Type B pancreatic cell (in vitro differentiated cells): ENCODE data around the gene SLC39A1. TPM values are rescaled to one million over a fixed set of nuclear protein-coding genes. Genes with fewer than 3 reads are reported as not detected.
A peak's percentile ranks its signal among the peaks of the same experiment; 100 is the strongest.

ENCODE experiments used
- DNase-seq: peaks from one replicate; pipeline ENCODE4 v3.0.0; 2021; ENCODE audit warnings: mixed read lengths; ENCODE audit not compliant: unreplicated experiment; ENCODE audit errors: extremely low spot score
- H3K27ac Mint-ChIP-seq: 2 replicates; pipeline ENCODE4 v1.8.0; 2021; ENCODE audit warnings: mild to moderate bottlenecking, mixed read lengths
- H3K27me3 Mint-ChIP-seq: 2 replicates; pipeline ENCODE4 v1.8.0; 2021; ENCODE audit warnings: mixed read lengths
- H3K36me3 Mint-ChIP-seq: 2 replicates; pipeline ENCODE4 v1.8.0; 2021; ENCODE audit warnings: mixed read lengths
- H3K4me1 Mint-ChIP-seq: one replicate; pipeline ENCODE4 v1.8.0; 2021; ENCODE audit warnings: mixed read lengths; ENCODE audit not compliant: unreplicated experiment
- H3K4me3 Mint-ChIP-seq: 2 replicates; pipeline ENCODE4 v1.8.0; 2021; ENCODE audit warnings: mild to moderate bottlenecking, mixed read lengths
- H3K9me3 Mint-ChIP-seq: 2 replicates; pipeline ENCODE4 v1.8.0; 2021; ENCODE audit warnings: mixed read lengths
- total RNA-seq: library from RNA; stranded (reverse); gene quantifications from 2 replicates; pipeline ENCODE4 v1.2.1, GENCODE V29; 2021; ENCODE audit warnings: low replicate concordance
- TF ChIP-seq, protein P1 (sequence below): fragments of 200-600 bp; sonication (generic); conservative IDR thresholded peaks from 2 replicates; pipeline ENCODE4 v1.5.0; 2021; ENCODE audit warnings: antibody characterized with exemption, mild to moderate bottlenecking

SLC39A1 gene
- total RNA-seq, 1 donor from 2014 or later = 75.7 TPM

DNA sequence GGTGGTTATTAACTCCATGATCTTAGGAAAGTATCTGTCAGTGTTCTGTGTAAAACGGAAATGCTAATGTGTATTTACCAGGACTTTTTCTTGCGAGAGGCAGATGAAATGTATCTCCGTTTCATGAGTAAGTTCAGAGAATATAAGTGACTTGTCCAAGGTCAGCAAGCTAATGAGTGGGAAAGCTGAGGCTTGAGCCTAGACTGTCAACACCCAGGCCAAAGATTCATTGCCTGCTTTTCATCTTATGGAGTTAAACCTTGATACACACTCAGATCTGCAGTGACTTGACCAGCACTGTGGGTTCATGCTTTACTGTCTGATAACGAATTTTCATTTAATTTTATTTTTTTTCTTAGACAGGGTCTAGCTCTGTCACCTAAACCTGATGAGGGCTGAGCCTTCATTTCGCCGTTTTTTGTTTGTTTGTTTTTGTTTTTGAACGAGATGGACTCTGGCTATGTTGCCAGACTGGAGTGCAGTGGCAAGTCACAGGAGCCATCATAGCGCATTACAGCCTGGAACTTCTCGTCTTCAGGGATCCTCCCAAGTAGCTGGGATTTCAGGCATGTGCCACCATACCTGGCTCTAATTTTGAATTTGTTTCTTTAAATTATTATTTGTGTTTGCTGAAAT, 15.1 kb upstream of the SLC39A1 start:
- H3K27me3 Mint-ChIP-seq = no peaks in the 10 kb centered on the region
- peaks cover 17% of the 10 kb centered on the region for H3K4me1 Mint-ChIP-seq
- peaks cover 24% of the 10 kb centered on the region for H3K36me3 Mint-ChIP-seq
- peak overlapping the region; percentile 95 for H3K27ac Mint-ChIP-seq
- DNase-seq = no peak
- no peaks in the 10 kb centered on the region for H3K9me3 Mint-ChIP-seq
- TF ChIP-seq, protein P1, sequence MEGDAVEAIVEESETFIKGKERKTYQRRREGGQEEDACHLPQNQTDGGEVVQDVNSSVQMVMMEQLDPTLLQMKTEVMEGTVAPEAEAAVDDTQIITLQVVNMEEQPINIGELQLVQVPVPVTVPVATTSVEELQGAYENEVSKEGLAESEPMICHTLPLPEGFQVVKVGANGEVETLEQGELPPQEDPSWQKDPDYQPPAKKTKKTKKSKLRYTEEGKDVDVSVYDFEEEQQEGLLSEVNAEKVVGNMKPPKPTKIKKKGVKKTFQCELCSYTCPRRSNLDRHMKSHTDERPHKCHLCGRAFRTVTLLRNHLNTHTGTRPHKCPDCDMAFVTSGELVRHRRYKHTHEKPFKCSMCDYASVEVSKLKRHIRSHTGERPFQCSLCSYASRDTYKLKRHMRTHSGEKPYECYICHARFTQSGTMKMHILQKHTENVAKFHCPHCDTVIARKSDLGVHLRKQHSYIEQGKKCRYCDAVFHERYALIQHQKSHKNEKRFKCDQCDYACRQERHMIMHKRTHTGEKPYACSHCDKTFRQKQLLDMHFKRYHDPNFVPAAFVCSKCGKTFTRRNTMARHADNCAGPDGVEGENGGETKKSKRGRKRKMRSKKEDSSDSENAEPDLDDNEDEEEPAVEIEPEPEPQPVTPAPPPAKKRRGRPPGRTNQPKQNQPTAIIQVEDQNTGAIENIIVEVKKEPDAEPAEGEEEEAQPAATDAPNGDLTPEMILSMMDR = no peak
- H3K4me3 Mint-ChIP-seq = peak overlapping the region; percentile 99

DNA sequence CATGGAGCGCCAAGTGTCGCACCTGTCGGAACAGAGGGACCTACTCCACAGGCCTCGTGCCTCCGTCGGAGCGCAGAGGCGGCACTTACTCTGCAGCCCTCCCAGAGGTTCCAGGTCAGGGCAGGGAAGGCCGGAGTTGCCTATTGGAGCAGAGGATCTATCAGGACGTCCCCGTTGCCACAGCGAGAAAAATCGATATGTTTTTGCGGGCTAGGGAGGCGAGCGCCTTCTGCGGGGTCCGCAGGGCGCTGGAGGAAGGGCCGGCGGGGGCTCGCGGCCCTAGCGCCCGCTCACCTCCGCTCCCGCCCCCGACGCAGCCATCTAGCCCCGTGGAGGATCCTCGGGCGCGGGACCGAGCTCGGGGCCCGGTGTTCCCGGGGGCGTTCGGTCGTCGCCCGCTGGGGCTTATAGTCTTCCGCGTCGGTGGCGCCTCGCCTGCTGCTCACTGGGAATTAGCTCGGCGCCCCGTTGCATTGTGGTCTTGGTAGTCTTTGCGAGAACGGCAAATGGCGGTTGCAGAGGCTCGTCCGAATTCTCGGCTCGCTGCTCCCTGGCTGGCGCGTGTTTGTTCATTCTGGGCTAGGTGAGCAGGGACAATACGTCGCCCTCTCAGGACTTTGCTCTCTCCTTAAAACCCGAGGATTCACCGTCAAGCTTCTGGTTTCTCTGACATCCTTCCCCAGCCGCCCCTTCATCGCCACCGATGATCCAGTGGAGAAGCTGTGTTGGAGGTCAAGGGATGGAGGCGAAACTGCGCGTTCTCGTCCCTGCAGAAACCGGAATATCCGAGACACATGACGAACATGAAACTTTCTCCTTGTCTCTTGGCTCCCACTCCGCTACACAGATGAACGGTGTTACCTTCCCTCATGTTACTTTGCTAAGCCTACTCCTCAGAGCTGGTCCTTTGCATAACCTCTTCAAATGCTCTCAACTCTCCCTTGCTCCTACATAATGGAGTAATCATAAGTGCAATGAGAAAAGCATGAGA, 14.2 kb upstream of the SLC39A1 start, which contains the start of gene JTB:
Gene JTB (minus strand): TSS at position 425 of the 991 bp plus-strand sequence. CDS start 422 bp downstream, at position 3.
- peak within 1 kb of the TSS; percentile 99 for H3K4me3 Mint-ChIP-seq
- no peaks in the 10 kb centered on the region for H3K27me3 Mint-ChIP-seq
- H3K36me3 Mint-ChIP-seq = peaks cover 20% of the 10 kb centered on the region
- peak; percentile 82 for DNase-seq
- peaks cover 17% of the 10 kb centered on the region for H3K4me1 Mint-ChIP-seq
- peak within 1 kb of the TSS; percentile 95 for H3K27ac Mint-ChIP-seq
- TF ChIP-seq, protein P1 = peak; percentile 42
- H3K9me3 Mint-ChIP-seq = no peaks in the 10 kb centered on the region

DNA sequence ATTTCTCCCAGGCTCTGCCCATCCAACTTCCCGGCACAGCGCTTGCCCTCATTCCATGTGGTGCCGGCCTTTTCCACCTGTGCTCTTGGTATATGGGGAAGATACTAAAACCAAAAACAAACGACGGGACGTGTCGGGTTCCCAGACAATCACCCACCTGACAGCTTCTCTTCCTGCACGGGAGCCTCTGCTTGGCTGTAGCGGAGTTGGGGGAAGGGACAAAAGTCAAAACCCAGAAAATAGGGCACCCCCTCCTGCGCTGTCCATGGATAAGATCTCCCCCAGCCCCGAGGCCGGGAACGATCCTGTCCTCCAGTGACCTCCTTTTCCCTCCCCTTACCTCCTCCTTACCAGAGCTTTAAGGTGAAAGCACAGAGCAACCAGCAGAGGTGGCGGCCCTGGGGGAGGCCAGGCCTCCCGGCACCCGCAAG, 13.5 kb upstream of the SLC39A1 start:
- Mint-ChIP-seq H3K9me3 (no peaks in the 10 kb centered on the region), H3K4me1 (peaks cover 17% of the 10 kb centered on the region), H3K4me3 (peak overlapping the region; percentile 99), H3K36me3 (peaks cover 17% of the 10 kb centered on the region), H3K27me3 (no peaks in the 10 kb centered on the region), H3K27ac (peak overlapping the region; percentile 95)
- TF ChIP-seq, protein P1 = no peak
- no peak for DNase-seq

DNA sequence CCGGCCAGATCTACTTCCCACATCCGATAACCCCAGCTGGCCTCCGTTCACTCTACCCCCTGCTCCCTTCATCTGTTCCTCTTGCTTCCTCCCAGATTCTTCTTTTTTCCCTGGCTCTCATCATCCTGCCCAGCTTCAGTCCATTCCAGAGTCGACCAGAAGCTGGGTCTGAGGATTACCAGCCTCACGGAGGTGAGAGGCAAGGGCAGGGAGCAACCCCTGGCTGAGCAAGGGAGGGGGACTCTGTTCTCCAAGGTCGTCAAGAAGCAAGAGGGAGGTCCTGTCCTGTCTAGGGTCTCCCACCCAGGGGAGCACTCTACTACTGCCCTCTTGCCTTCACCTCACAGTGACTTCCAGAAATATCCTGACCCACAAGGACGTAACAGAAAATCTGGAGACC, 10.2 kb upstream of the SLC39A1 start:
- TF ChIP-seq, protein P1 = no peak
- no peaks in the 10 kb centered on the region for H3K9me3 Mint-ChIP-seq
- DNase-seq = no peak
- H3K36me3 Mint-ChIP-seq = peaks cover 13% of the 10 kb centered on the region
- H3K27me3 Mint-ChIP-seq = no peaks in the 10 kb centered on the region
- peaks cover 16% of the 10 kb centered on the region for H3K4me1 Mint-ChIP-seq
- H3K4me3 Mint-ChIP-seq = peak overlapping the region; percentile 36
- peak overlapping the region; percentile 43 for H3K27ac Mint-ChIP-seq

DNA sequence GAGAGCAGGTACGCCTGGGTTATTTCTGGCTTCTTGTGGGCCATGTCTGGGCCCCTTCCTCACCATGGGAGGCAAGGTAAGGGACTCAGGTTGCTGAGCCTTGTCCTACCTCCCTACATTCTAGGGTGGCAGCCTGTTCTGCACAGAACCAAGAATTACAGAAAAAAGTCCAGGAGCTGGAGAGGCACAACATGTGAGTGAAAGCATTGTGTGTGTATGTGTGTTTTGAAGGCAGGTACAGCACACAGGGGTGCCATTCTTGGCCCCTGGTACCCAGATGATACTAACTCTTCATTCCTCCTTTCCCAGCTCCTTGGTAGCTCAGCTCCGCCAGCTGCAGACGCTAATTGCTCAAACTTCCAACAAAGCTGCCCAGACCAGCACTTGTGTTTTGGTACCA, 9.7 kb upstream of the SLC39A1 start:
- DNase-seq = no peak
- Mint-ChIP-seq H3K27me3 (no peaks in the 10 kb centered on the region), H3K4me1 (peaks cover 15% of the 10 kb centered on the region), H3K36me3 (peaks cover 13% of the 10 kb centered on the region), H3K27ac (peak overlapping the region; percentile 43), H3K4me3 (peak overlapping the region; percentile 36), H3K9me3 (no peaks in the 10 kb centered on the region)
- TF ChIP-seq, protein P1 = no peak
